GM21717 (cell line): ENCODE data around the gene PLK2.

Source experiments
- ATAC-seq: cut with Tn5 transposase; IDR thresholded peaks from one replicate; pipeline ENCODE4 v1.9.1; 2021; ENCODE audit warnings: mild to moderate bottlenecking, moderate library complexity; ENCODE audit not compliant: unreplicated experiment

The PLK2 gene

DNA sequence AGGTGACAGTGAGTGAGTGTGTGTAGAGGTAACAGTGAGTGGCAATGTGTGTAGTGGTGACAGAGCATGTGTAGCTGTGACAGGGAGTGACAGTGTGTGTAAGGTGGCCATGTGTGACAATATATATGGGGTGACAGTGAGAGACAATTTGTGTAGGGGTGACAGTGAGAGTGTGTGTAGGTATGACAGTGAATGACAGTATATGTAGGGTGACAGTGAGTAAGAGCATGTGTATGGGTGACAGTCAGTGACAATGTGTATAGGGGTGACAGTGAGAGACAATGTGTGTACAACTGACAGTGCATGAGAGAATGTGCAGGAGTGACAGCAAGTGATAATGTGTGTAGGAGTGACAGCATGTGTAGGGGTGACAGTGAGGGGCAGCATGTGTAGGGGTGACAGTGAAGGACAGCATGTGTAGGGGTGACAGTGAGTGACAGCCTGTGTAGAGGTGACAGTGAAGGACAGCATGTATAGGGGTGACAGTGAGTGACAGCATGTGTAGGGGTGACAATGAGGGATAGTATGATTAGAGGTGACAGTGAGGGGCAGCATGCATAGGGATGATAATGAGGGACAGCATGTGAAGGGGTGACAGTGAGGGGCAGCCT, 21.3 kb upstream of the PLK2 start:
- ATAC-seq = no peak

- no peak for ATAC-seq
These were observed 18.0 kb upstream of the PLK2 start for GRCh38 chr5:58477760-58478376.

DNA sequence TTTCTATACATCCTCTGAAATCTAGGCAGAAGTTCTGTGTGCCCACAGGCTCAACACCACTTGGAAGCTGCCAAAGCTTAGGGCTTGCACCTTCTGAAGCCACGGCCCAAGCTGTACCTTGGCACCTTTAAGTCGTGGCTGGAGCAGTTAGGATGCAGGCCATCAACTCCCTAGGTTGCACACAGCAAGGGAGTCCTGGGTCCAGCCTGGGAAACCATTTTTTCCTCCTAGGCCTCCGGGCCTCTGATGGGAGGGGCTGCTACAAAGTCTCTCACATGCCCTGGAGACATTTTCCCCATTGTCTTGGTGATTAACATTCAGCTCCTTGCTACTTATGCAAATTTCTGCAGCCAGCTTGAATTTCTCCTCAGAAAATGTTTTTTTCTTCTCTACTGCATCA, 15.5 kb upstream of the PLK2 start:
- ATAC-seq = no peak

- no peak for ATAC-seq
These were observed 10.0 kb upstream of the PLK2 start for GRCh38 chr5:58469896-58470295.

DNA sequence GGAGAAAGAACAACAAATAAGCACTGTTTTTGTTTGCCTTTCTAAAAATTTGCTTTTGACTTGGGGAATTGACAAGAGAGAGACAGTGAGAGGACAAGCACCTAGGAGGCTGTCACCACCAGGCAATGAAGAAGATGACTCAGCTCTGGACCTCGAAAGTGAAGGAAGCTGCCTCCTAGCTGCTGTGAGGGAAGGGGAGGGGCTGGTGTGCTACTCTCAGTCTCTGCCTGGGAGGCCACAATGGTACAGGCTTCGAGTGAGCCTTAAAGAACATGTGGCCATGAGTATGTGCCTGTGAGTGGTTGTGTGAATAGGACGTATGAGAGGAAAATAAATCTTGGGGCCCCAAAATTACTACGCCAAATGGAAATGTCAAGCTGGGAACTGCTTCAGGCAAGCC, 7.1 kb upstream of the PLK2 start:
- peak; percentile 100 for ATAC-seq

DNA sequence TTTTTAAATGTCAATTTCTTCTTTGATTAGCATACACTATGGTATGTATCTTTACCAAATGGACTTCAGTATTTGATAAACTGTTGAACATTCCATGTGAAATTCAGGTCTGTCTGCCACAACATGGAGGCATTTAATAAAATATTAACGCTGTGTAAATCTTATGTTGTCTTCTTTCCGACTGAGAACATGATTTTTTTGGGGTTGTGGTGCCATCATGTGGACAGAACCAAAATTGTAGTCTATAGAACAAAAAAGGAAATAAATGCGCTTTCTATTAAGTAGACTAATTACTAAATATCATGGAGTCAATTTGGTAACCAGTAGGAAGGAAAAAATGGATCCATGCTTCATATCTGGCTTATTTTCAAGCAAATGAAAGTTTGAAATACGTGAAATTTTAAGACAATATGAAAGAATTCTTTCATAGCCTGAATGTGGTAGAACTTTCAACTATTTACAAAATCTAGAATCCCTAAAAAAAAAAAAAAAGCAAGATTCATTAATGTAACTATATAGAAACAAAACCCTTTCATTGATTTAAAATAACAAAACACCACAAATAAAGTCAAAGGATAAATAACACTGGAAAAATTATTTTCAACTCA, 2.8 kb upstream of the PLK2 start:
- no peak for ATAC-seq

- ATAC-seq = no peak
These were observed 2.3 kb upstream of the PLK2 start for GRCh38 chr5:58462154-58462553.

DNA sequence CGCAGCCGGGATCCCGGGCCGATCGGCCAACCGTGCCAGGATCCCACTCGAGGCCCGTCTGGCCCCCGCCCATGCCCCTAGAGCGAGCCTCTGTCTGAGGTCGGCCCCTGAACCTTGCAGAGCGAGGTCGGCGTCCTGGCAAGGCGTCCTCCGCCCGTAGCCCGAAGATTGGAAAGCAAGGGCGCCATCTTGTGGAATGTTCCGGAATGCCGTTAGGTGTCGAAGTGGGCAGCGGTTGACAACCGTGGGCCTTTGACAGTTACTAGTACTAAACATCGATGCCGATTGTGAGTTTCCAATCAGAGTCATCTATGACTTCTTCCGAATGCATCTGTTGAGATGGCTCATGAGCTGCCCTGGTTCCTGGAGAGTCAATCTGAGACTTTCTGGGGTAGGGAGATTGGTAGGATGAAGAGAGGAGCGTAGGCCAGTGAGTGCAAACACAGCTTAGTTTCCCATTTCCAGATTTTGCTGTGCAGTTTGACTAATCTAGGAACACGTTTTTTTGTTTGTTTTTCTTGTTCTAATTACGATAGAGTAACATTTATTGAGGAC, 923 bp upstream of the PLK2 start:
- peak; percentile 80 for ATAC-seq

GRCh38 chr5:58459146-58460001, 512 bp downstream of the PLK2 start:
- peak; percentile 2 for ATAC-seq

DNA sequence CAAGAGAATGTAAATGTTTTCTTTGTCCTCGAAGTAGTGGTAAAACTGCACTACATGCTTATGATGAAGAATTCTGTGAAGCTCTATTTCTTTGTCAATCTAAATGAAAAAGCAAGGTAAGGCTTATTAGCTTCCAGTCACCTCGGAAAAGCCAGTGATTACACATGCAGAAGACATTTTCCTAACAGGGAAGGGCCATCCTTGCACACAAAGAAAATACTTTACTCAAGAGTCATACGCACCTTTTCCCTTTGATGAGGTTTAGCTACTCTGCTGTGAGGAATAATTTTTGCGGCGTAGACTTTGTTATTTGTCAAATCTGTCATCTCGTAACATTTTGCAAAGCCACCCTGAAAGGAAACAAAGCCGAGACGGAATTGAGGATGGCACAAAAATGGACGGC, 1.1 kb downstream of the PLK2 start:
- ATAC-seq = no peak

GRCh38 chr5:58458141-58458742, 1.6 kb downstream of the PLK2 start:
- no peak for ATAC-seq

DNA sequence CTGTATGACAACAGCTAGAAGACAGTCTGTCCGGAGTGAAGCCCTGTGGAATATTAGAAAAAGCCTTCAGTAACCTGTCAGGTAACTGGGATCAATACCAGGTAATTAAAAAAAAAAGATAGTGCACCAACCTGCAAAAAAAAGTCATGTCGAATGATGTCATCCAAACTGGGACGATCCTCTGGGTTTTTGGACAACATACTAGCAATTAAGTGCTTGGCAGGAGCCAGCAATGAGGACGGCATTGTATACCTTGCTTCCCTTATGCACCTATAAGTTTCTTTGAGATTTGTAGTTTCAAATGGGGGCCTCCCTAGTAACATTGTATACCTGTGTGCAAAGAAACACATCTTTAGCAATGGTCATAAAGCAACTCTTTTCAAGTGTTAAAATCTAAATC, 2.8 kb downstream of the PLK2 start:
- no peak for ATAC-seq

- ATAC-seq = no peak
These were observed 3.4 kb downstream of the PLK2 start for GRCh38 chr5:58456486-58456885.

DNA sequence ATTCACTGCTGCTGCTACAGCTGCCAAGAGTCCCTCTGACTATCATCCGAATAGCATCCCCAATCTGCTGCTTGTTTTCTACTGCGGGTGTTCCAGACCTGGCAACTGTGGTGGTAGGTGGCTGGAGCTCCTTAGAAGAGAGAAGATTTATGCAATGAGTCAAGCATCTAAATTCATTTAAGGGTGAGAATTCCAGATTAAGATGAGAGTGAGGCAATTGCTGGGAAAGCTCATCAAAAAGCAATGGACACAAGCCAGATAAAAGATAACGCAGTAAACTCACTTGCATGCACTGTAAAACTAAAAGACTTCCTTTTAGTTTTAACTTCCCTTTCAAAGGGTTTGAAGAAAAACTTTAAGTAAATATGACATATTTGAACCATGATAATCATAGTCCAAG, 3.9 kb downstream of the PLK2 start:
- ATAC-seq = no peak

GRCh38 chr5:58455480-58455879, 4.4 kb downstream of the PLK2 start:
- ATAC-seq = no peak

DNA sequence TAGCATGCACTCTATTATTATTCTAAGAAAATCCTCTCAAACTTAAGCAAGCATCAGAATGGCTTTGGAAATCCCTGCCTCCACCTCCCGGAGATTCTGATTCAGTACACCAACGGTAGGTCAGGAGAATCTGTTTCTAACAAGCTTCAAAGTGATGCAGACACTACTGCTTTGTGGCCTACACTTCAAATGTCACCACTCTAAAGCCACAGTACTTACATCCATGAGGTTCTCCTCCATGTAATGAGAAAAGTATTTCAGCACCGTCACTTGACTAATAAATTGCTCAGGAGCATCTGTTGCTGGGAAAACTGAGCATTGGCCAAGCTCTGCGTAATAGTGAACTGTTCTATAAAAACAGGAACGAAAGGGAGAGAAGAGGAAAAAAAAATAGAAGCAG, 4.8 kb downstream of the PLK2 start:
- ATAC-seq = no peak

DNA sequence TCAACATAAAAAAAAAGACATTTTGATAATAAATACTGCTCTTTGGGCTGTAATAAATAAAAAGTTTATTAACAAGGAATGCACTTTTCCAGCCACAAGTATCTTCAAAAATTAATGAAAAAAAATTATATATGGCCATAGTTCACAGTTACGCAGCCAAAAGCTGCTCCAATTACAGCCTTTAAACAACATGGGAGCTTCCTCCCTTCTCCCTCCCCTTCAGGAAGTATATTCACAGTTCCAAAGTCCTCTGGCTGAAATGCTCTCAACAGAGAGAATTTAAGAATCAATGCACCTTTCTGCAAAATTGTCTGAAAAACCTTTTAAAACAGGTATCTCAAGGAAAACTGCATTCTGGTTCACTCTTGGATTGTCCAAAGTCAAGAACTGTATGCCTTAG, 5.9 kb downstream of the PLK2 start:
- no peak for ATAC-seq

GRCh38 chr5:58453306-58453705, 6.6 kb downstream of the PLK2 start:
- ATAC-seq = no peak

GRCh38 chr5:58452566-58453258, 7.2 kb downstream of the PLK2 start:
- no peak for ATAC-seq
